Loucy (cell line): Measurements from ENCODE around the gene LSM6.

Experiments
- H2AFZ ChIP-seq: fragments of 200-600 bp; sonication (generic); 2 replicates; pipeline ENCODE4 v1.6.0; 2016; ENCODE audit warnings: antibody characterized with exemption, mild to moderate bottlenecking, low read length, moderate library complexity
- H3F3A ChIP-seq: fragments of 200-600 bp; 2 replicates; pipeline ENCODE4 v1.6.0; 2016; ENCODE audit warnings: antibody characterized with exemption, low read depth, mild to moderate bottlenecking
- H3K27me3 ChIP-seq: fragments of 200-600 bp; sonication (generic); 2 replicates; pipeline ENCODE4 v1.6.1; 2014; ENCODE audit warnings: low read length, mild to moderate bottlenecking; ENCODE audit not compliant: insufficient read depth, poor library complexity, severe bottlenecking
- H3K36me3 ChIP-seq: fragments of 200-600 bp; sonication (generic); 2 replicates; pipeline ENCODE4 v1.6.1; 2016; ENCODE audit warnings: low read length; ENCODE audit not compliant: insufficient read depth
- H3K4me1 ChIP-seq: fragments of 200-600 bp; sonication (generic); 2 replicates; pipeline ENCODE4 v1.5.1; 2014; ENCODE audit warnings: low read length, mild to moderate bottlenecking; ENCODE audit not compliant: insufficient read depth, poor library complexity, severe bottlenecking
- H3K4me2 ChIP-seq: fragments of 200-600 bp; sonication (generic); 2 replicates; pipeline ENCODE4 v1.6.0; 2014; ENCODE audit warnings: antibody characterized with exemption, low read length, low read depth, mild to moderate bottlenecking; ENCODE audit not compliant: poor library complexity, severe bottlenecking
- H3K4me3 ChIP-seq: fragments of 200-600 bp; sonication (generic); 2 replicates; pipeline ENCODE4 v1.5.1; 2014; ENCODE audit warnings: low read length, mild to moderate bottlenecking, mixed read lengths; ENCODE audit not compliant: poor library complexity, severe bottlenecking
- H3K79me2 ChIP-seq: fragments of 200-600 bp; sonication (generic); 2 replicates; pipeline ENCODE4 v1.6.1; 2014; ENCODE audit warnings: low read length; ENCODE audit not compliant: insufficient read depth
- H3K9ac ChIP-seq: fragments of 200-600 bp; sonication (generic); 2 replicates; pipeline ENCODE4 v1.6.0; 2014; ENCODE audit warnings: mild to moderate bottlenecking, low read depth, low read length, moderate library complexity; ENCODE audit not compliant: poor library complexity, severe bottlenecking
- H3K9me2 ChIP-seq: fragments of 200-600 bp; sonication (generic); replicated peaks from 2 replicates; pipeline ENCODE4 v1.6.1; 2016; ENCODE audit warnings: low read depth, low read length, mixed read lengths
- H3K9me3 ChIP-seq: fragments of 200-600 bp; sonication (generic); 2 replicates; pipeline ENCODE4 v1.6.1; 2014; ENCODE audit warnings: mild to moderate bottlenecking, antibody characterized with exemption, low read length, low read depth; ENCODE audit not compliant: insufficient read depth
- H4K20me1 ChIP-seq: fragments of 200-600 bp; sonication (generic); 2 replicates; pipeline ENCODE4 v1.6.0; 2014; ENCODE audit warnings: antibody characterized with exemption, low read length, mild to moderate bottlenecking; ENCODE audit not compliant: insufficient read depth, poor library complexity, severe bottlenecking
- CTCF ChIP-seq: fragments of 200-600 bp; sonication (generic); conservative IDR thresholded peaks from 2 replicates; pipeline ENCODE4 v1.5.1; 2014; ENCODE audit warnings: mild to moderate bottlenecking, antibody characterized with exemption, low read length
- EZH2phosphoT487 ChIP-seq: fragments of 200-600 bp; IDR thresholded peaks from 2 replicates; pipeline ENCODE4 v1.6.1; 2018; ENCODE audit warnings: antibody characterized with exemption, mild to moderate bottlenecking, moderate library complexity, borderline replicate concordance

Gene LSM6

DNA sequence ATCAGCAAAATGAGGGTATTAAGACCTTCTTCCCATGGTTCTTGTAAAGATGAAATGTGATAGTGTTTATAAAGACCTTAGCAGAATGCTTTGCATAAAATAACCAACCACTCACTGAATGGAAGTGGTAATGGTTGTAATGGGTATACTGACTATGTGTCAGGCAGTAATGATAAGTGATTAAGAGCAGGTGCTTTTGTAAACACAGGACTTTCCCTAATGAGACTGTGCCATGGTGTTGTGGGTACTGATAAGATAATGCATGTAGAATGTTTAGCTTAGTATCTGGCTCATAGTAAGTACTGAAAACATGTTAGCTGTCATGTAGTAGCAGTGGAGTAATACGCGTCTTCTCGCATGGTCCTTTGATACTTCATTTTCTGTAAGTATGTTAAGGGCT is 6.9 kb downstream of the LSM6 start:
- peaks cover 27% of the 10 kb centered on the region; the same call in 1 of the 2 replicates for H3K36me3 ChIP-seq
- no peaks in the 10 kb centered on the region for H3K9me2 ChIP-seq
- no peaks in the 10 kb centered on the region for H3K27me3 ChIP-seq
- H2AFZ ChIP-seq, result no peak overlapping the region
- no peak overlapping the region for H3K4me3 ChIP-seq
- no peak overlapping the region for H3K4me2 ChIP-seq
- peaks cover 50% of the 10 kb centered on the region for H3K79me2 ChIP-seq
- peaks cover 32% of the 10 kb centered on the region for H4K20me1 ChIP-seq
- H3F3A ChIP-seq, result no peaks in the 10 kb centered on the region
- H3K9me3 ChIP-seq, result no peaks in the 10 kb centered on the region
- TF ChIP-seq EZH2phosphoT487 (no peak), CTCF (no peak)
- H3K4me1 ChIP-seq, result peaks cover 44% of the 10 kb centered on the region
- H3K9ac ChIP-seq, result no peak overlapping the region

- Histone ChIP-seq H3K9me2 (no peaks in the 10 kb centered on the region), H3K9ac (no peak overlapping the region), H3K36me3 (peaks cover 34% of the 10 kb centered on the region; the same call in 1 of the 2 replicates), H3K4me1 (peaks cover 38% of the 10 kb centered on the region), H3F3A (no peaks in the 10 kb centered on the region), H3K4me3 (no peak overlapping the region), H3K79me2 (peaks cover 42% of the 10 kb centered on the region), H3K27me3 (no peaks in the 10 kb centered on the region), H2AFZ (no peak overlapping the region), H4K20me1 (peaks cover 32% of the 10 kb centered on the region), H3K9me3 (no peaks in the 10 kb centered on the region), H3K4me2 (no peak overlapping the region)
- no peak for TF ChIP-seq EZH2phosphoT487
- TF ChIP-seq CTCF, result no peak
These were observed 7.7 kb downstream of the LSM6 start for GRCh38 chr4:146183209-146183608.

- Histone ChIP-seq H4K20me1 (peaks cover 11% of the 10 kb centered on the region), H3K4me1 (peaks cover 9% of the 10 kb centered on the region), H3K79me2 (peaks cover 18% of the 10 kb centered on the region), H3K27me3 (no peaks in the 10 kb centered on the region), H3F3A (no peaks in the 10 kb centered on the region), H2AFZ (no peak overlapping the region), H3K9me2 (no peaks in the 10 kb centered on the region), H3K4me2 (no peak overlapping the region), H3K9me3 (no peaks in the 10 kb centered on the region), H3K36me3 (peaks cover 56% of the 10 kb centered on the region; the same call in 1 of the 2 replicates), H3K4me3 (no peak overlapping the region), H3K9ac (no peak overlapping the region)
- TF ChIP-seq CTCF (no peak), EZH2phosphoT487 (no peak)
These were observed 10.5 kb downstream of the LSM6 start for GRCh38 chr4:146186041-146186440.
